Retina (tissue), 1 donor: ENCODE data around the gene MEA1.

ENCODE experiments used
- DNase-seq: peaks from one replicate; pipeline ENCODE4 v3.0.0-alpha.2; 2016

The MEA1 gene

GRCh38 chr6:42969431-42969830, 44.3 kb downstream of the MEA1 start:
- DNase-seq = no peak

GRCh38 chr6:42968783-42969182, 45.0 kb downstream of the MEA1 start:
- no peak for DNase-seq

DNA sequence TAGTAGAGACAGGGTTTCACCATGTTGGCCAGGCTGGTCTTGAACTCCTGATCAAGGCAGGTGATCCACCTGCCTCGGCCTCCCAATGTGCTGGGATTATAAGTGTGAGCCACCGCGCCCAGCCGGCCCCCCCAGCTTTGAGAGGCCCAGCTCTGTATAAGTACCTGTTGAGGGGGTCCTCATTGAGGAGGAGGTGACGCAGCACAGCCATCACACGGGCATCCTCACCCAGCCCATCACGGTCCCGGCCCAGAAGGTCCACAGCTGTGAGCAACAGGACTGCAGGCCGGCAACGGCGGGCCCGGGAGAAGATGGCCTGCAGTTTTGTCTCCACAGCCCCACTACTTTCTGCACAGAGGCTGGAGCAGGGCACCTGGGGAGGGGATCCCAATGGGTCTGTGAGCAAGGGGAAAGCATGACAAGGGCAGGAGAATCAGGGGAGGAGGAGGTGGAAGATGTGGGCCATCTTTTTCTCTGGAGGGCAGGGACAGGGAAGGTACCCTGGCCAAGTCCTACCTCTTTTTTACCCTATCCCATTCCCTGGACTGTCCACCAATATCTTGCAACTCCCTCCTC, 45.5 kb downstream of the MEA1 start:
- DNase-seq = no peak

DNA sequence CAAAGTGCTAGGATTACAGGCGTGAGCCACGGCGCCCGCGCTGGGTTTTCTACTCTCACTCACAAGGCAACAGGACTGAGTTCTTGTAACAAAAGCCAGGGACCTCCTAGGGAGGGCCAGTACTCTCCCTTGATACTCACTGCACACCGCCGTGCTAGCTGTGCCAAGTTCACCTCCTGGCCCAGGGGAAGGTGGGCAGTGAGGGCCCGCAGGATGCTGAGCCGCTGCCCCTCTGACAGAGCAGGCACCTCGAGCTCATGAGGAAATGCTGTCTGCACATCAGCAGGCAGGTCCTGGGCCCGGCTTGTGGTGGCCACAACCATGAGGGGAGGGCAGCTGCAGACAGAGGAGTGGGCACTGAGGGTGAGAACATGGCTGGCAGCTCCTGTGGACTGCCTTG, 46.5 kb downstream of the MEA1 start:
- no peak for DNase-seq

- DNase-seq = no peak
Measured at GRCh38 chr6:42966571-42966970, 47.2 kb downstream of the MEA1 start.

- DNase-seq = no peak
Measured at GRCh38 chr6:42963855-42964605, 49.7 kb downstream of the MEA1 start.

DNA sequence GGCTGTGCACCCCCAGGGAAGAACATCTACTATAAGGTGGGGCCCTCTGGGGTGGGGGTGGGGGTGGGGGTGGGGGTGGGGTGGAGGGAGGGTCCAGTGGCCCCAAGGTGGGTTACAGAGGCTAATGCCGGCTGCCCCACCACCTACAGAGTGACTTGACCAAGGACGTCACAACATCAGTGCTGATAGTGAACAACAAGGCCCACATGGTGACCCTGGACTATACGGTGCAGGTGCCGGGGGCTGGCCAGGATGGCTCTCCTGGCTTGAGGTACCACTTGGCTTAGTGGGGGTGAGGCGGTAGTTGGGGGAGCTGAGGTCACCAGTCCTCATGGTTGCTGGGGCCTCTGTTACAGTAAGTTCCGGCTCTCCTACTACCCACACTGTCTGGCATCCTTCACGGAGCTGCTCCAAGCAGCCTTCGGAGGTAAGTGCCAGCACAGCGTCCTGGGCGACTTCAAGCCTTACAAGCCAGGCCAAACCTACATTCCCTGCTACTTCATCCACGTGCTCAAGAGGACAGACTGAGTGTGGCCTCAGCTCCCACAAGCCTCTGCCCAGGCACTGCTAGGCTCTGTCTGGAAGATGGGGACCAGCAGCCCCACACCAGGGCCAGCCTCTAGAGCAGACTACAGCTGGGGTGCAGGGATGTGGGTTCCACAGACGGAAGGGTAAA, 50.4 kb downstream of the MEA1 start:
- DNase-seq = no peak

GRCh38 chr6:42962502-42963178, 51.1 kb downstream of the MEA1 start:
- DNase-seq = no peak

DNA sequence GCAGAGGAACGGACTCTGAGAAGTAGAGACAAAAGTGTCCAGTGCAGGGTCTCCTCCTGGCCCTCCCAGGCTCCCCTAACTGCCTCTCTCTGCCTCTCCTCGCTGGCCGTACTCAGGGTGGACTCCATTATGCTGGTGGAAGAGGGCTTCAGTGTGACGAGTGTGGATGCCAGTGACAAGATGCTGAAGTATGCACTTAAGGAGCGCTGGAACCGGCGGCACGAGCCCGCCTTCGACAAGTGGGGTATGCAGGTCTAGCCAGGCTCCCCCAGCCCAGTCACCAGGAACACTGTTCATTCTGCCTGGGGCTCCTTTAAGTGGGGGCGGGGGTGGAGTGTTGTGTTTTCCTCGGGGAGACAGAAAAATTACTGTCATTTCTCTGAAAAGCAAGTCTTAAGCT, 51.6 kb downstream of the MEA1 start:
- DNase-seq = no peak
